ENCODE results near the gene COLQ. TPM values are rescaled to one million over a fixed set of nuclear protein-coding genes. Genes with fewer than 3 reads are reported as not detected.
A peak's percentile ranks its signal among the peaks of the same experiment; 100 is the strongest.

Gene COLQ
- total RNA-seq, 2 donors from 2014 or later, result 7.8 to 31.8 TPM

GRCh38 chr3:15405448-15406050 is 116.0 kb downstream of the COLQ start:
- no peak overlapping the region for H3K27ac Mint-ChIP-seq
- DNase-seq (ENCODE audit: low spot score), result no peak

GRCh38 chr3:15404767-15405166 is 116.7 kb downstream of the COLQ start:
- Mint-ChIP-seq H3K36me3 (no peaks in the 10 kb centered on the region), H3K9me3 (no peaks in the 10 kb centered on the region), H3K4me1 (ENCODE audit: low read depth in 2 of 2) (peaks cover 6 to 12% of the 10 kb centered on the region in 2 donors), H3K4me3 (no peak overlapping the region), H3K27me3 (no peaks in the 10 kb centered on the region), H3K27ac (no peak overlapping the region)
- ATAC-seq (no peak), DNase-seq (ENCODE audit: low spot score) (no peak)

More at GRCh38 chr3:15405448-15406050, 116.0 kb downstream of the COLQ start:
- H3K9me3 Mint-ChIP-seq, result no peaks in the 10 kb centered on the region
- H3K36me3 Mint-ChIP-seq, result no peaks in the 10 kb centered on the region
- ATAC-seq, result peak in 1 of 2 donors; percentile 40
- H3K4me3 Mint-ChIP-seq, result no peak overlapping the region
- no peaks in the 10 kb centered on the region for H3K27me3 Mint-ChIP-seq
- peaks cover 0 to 6% of the 10 kb centered on the region in 2 donors for H3K4me1 Mint-ChIP-seq (ENCODE audit: low read depth in 2 of 2)

GRCh38 chr3:15403965-15404364 is 117.5 kb downstream of the COLQ start:
- no peaks in the 10 kb centered on the region for H3K27me3 Mint-ChIP-seq
- no peaks in the 10 kb centered on the region for H3K36me3 Mint-ChIP-seq
- H3K27ac Mint-ChIP-seq, result no peak overlapping the region
- no peak overlapping the region for H3K4me3 Mint-ChIP-seq
- DNase-seq (ENCODE audit: low spot score) (no peak), ATAC-seq (no peak)
- H3K9me3 Mint-ChIP-seq, result no peaks in the 10 kb centered on the region
- H3K4me1 Mint-ChIP-seq (ENCODE audit: low read depth in 2 of 2), result peaks cover 7 to 12% of the 10 kb centered on the region in 2 donors

GRCh38 chr3:15403495-15403894 is 118.0 kb downstream of the COLQ start:
- Mint-ChIP-seq H3K36me3 (no peaks in the 10 kb centered on the region), H3K4me1 (ENCODE audit: low read depth in 2 of 2) (peaks cover 7 to 12% of the 10 kb centered on the region in 2 donors), H3K27ac (no peak overlapping the region), H3K27me3 (no peaks in the 10 kb centered on the region), H3K9me3 (no peaks in the 10 kb centered on the region), H3K4me3 (no peak overlapping the region)
- DNase-seq (ENCODE audit: low spot score), result no peak
- ATAC-seq, result no peak

- Mint-ChIP-seq H3K27me3 (no peaks in the 10 kb centered on the region), H3K4me1 (ENCODE audit: low read depth in 2 of 2) (peaks cover 7 to 12% of the 10 kb centered on the region in 2 donors)
These were observed 119.6 kb downstream of the COLQ start for GRCh38 chr3:15401936-15402335.

More at GRCh38 chr3:15401936-15402335, 119.6 kb downstream of the COLQ start:
- Mint-ChIP-seq H3K36me3 (no peaks in the 10 kb centered on the region), H3K27ac (no peak overlapping the region), H3K9me3 (no peaks in the 10 kb centered on the region), H3K4me3 (no peak overlapping the region)
- DNase-seq (ENCODE audit: low spot score), result no peak
- no peak for ATAC-seq

Other genes with a start within 250 kb of the COLQ start
- gene SH3BP5, start 189.1 kb downstream of the COLQ start, total RNA-seq, result 100 to 1,000 TPM in 1 of 2 donors, 10 to 100 TPM in 1; 58.5 to 165 TPM
- gene METTL6, start 94.2 kb downstream of the COLQ start, total RNA-seq, result 10 to 100 TPM; 17.6 to 22.8 TPM
- gene EAF1, start 94.1 kb downstream of the COLQ start, total RNA-seq, result 10 to 100 TPM; 41.8 to 74.3 TPM
- 10 to 100 TPM; 24.4 to 28.0 TPM for gene HACL1, start 79.9 kb upstream of the COLQ start, total RNA-seq
- 1 to 10 TPM; 6.8 to 8.3 TPM for gene BTD, start 80.0 kb upstream of the COLQ start, total RNA-seq